ENCODE data around the gene BLOC1S3. TPM values are rescaled to one million over a fixed set of nuclear protein-coding genes. Genes with fewer than 3 reads are reported as not detected.
A peak's percentile ranks its signal among the peaks of the same experiment; 100 is the strongest.

BLOC1S3 gene
- total and polyA plus RNA-seq, 2 of the 13 experiments (the other 11 are each of a cell fraction or from before 2014, with no cell fraction given) = 4.3 to 4.8 TPM

DNA sequence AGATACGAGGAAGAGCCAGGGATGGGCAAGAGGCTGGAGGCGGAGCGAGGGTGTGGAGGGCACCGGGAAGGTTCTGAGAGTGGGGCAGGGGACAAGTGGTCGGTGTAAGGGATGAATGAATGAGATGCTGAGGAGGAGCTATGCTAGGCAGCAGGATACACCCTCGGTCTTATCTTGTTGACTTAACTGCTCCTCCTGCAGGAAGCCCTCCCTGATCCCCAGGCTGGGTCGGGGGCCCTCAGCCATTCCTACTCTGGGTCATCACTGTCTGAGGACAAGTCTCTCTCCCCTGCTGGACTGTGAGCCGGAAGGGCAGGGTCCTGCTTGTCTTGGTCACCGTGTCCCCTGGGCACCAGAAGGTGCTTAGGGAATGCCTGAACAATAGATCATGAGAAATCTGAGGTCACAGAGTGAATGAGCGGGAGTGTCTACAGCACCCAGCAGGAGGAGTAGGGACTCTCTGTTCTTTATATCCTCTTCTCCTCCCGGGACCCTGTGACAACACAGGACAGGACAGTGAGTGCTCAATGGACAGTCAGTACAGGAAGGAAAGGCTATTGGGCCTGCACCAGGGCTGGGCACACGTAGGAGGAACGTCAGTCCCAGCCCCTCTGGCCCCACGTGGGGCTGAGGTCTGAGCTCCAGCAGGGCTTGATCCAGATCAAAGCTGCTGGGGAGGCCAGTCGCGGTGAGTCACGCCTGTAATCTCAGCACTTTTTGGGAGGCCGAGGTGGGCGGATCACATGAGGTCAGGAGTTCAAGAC is 24.3 kb upstream of the BLOC1S3 start (continued):
- no peak for TF ChIP-seq ZFP41 (CRISPR knock-in tag; IDR thresholded peaks at IDR 0.05; ENCODE audit: borderline replicate concordance)
- no peak for TF ChIP-seq TOPORS (CRISPR knock-in tag; IDR thresholded peaks at IDR 0.05)
- no peak for TF ChIP-seq STAG1 (CRISPR knock-in tag; IDR thresholded peaks at IDR 0.05)
- no peak; the same call in 1 of the 2 replicates for TF ChIP-seq ZNF614 (CRISPR knock-in tag; IDR thresholded peaks at IDR 0.05; ENCODE audit: borderline replicate concordance)
- TF ChIP-seq ZSCAN9 (CRISPR knock-in tag; IDR thresholded peaks at IDR 0.05; ENCODE audit: borderline replicate concordance) = 0 out of 2 replicates have a peak, but pooled peaks have one; percentile 55
- no peak for TF ChIP-seq REXO4 (CRISPR knock-in tag; IDR thresholded peaks at IDR 0.05; ENCODE audit: borderline replicate concordance)
- TF ChIP-seq ZNF879 (CRISPR knock-in tag; IDR thresholded peaks at IDR 0.05) = no peak
- TF ChIP-seq ARNTL (CRISPR knock-in tag; IDR thresholded peaks at IDR 0.05) = peak; percentile 82
- TF ChIP-seq KAT7 (CRISPR knock-in tag; IDR thresholded peaks at IDR 0.05; ENCODE audit: borderline replicate concordance) = no peak
- TF ChIP-seq ZNF724P (CRISPR knock-in tag; IDR thresholded peaks at IDR 0.05; ENCODE audit: borderline replicate concordance) = no peak
- TF ChIP-seq NFYC (CRISPR knock-in tag; IDR thresholded peaks at IDR 0.05) = peak; percentile 76
- TF ChIP-seq ELF1 (CRISPR knock-in tag; IDR thresholded peaks at IDR 0.05) = peak; percentile 40; the same call in 1 of the 2 replicates
- TF ChIP-seq, protein P1, sequence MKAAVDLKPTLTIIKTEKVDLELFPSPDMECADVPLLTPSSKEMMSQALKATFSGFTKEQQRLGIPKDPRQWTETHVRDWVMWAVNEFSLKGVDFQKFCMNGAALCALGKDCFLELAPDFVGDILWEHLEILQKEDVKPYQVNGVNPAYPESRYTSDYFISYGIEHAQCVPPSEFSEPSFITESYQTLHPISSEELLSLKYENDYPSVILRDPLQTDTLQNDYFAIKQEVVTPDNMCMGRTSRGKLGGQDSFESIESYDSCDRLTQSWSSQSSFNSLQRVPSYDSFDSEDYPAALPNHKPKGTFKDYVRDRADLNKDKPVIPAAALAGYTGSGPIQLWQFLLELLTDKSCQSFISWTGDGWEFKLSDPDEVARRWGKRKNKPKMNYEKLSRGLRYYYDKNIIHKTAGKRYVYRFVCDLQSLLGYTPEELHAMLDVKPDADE (CRISPR knock-in tag; IDR thresholded peaks at IDR 0.05) = no peak
- TF ChIP-seq ZNF672 (CRISPR knock-in tag; IDR thresholded peaks at IDR 0.05) = no peak
- no peak for TF ChIP-seq ZSCAN29 (CRISPR knock-in tag; conservative IDR thresholded peaks at IDR 0.05)
- no peak for TF ChIP-seq SMAD9 (CRISPR knock-in tag; IDR thresholded peaks at IDR 0.05)
- TF ChIP-seq TCF12 (IDR thresholded peaks at IDR 0.05) = no peak
- TF ChIP-seq TCF12 (CRISPR knock-in tag; IDR thresholded peaks at IDR 0.05) = no peak
- peak; percentile 31; the same call in 1 of the 2 replicates for TF ChIP-seq ZFP90 (CRISPR knock-in tag; IDR thresholded peaks at IDR 0.05; ENCODE audit: borderline replicate concordance)
- peak; percentile 32; the same call in 1 of the 2 replicates for TF ChIP-seq DPF2 (CRISPR knock-in tag; IDR thresholded peaks at IDR 0.05; ENCODE audit: borderline replicate concordance, low read depth)
- 0 out of 2 replicates have a peak, but pooled peaks have one; percentile 23 for TF ChIP-seq ZNF225 (CRISPR knock-in tag; IDR thresholded peaks at IDR 0.05)
- peak; percentile 57; the same call in 1 of the 2 replicates for TF ChIP-seq ZNF788 (CRISPR knock-in tag; IDR thresholded peaks at IDR 0.05; ENCODE audit: borderline replicate concordance)
- TF ChIP-seq, protein P2, sequence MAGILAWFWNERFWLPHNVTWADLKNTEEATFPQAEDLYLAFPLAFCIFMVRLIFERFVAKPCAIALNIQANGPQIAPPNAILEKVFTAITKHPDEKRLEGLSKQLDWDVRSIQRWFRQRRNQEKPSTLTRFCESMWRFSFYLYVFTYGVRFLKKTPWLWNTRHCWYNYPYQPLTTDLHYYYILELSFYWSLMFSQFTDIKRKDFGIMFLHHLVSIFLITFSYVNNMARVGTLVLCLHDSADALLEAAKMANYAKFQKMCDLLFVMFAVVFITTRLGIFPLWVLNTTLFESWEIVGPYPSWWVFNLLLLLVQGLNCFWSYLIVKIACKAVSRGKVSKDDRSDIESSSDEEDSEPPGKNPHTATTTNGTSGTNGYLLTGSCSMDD (CRISPR knock-in tag; IDR thresholded peaks at IDR 0.05) = no peak
- TF ChIP-seq MXD4 (CRISPR knock-in tag; IDR thresholded peaks at IDR 0.05) = peak; percentile 58; the same call in 1 of the 2 replicates
- TF ChIP-seq KLF15 (CRISPR knock-in tag; IDR thresholded peaks at IDR 0.05; ENCODE audit: borderline replicate concordance) = no peak
- no peak for TF ChIP-seq SATB2 (CRISPR knock-in tag; IDR thresholded peaks at IDR 0.05)

All from HepG2 (cell line).